A673 (cell line): Measurements from ENCODE around the gene TSPEAR.

Experiments
- CTCF ChIP-seq: fragments of 300-800, 200-600 bp; sonication (generic); conservative IDR thresholded peaks from 2 replicates; pipeline ENCODE4 v1.5.1; 2017; ENCODE audit warnings: low read depth, mild to moderate bottlenecking, antibody characterized with exemption, low read length, moderate library complexity, mixed read lengths
- EZH2 ChIP-seq: fragments of 200-600 bp; sonication (generic); IDR thresholded peaks from 2 replicates; pipeline ENCODE4 v1.6.1; 2017; ENCODE audit warnings: borderline replicate concordance, low read depth, mild to moderate bottlenecking, mixed read lengths, antibody characterized with exemption, low read length; ENCODE audit not compliant: poor library complexity, severe bottlenecking

- TF ChIP-seq CTCF: no peak
- TF ChIP-seq EZH2: no peak
Observed at GRCh38 chr21:44654576-44655175, 56.7 kb downstream of the TSPEAR start, which contains the start of gene KRTAP12-4.
